IMR-90 (cell line): ENCODE results near the gene IQGAP2. TPM values are rescaled to one million over a fixed set of nuclear protein-coding genes. Genes with fewer than 3 reads are reported as not detected.

ENCODE experiments used
- ATAC-seq: fragments of 200-7000 bp; cut with Tn5 transposase; 2 replicates; pipeline ENCODE4 v1.9.1; 2020; ENCODE audit warnings: low read depth, mild to moderate bottlenecking, moderate library complexity
- BruUV-seq: library from RNA; stranded (reverse); fragments of 400-500 nt; replicated peaks from 2 replicates; lab custom pipeline; 2021; lab: Mats Ljungman, UMichigan
- CTCF ChIA-PET: fragments of 300-600 bp; formaldehyde crosslinking; extraction: SDS; loops from one replicate; lab custom pipeline; 2021; ENCODE audit warnings: antibody characterized with exemption; lab: Yijun Ruan, JAX
- POLR2A ChIA-PET: fragments of 300-600 bp; sonication (Branson Sonifier 250); formaldehyde crosslinking; loops from one replicate; lab custom pipeline; 2022; ENCODE audit warnings: antibody characterized with exemption; ENCODE audit not compliant: unreplicated experiment; lab: Charles Lee
- DNase-seq: peaks from one replicate; pipeline ENCODE4 v3.0.0; 2013
- H2AFZ ChIP-seq: replicated peaks from 2 replicates; pipeline ENCODE3; 2013; ENCODE audit warnings: low read length, mild to moderate bottlenecking; ENCODE audit not compliant: poor library complexity
- H2AK5ac ChIP-seq: 2 replicates; pipeline ENCODE4 v1.6.1; 2013; ENCODE audit warnings: low read depth, low read length, inconsistent platforms
- H2AK9ac ChIP-seq: replicated peaks from 2 replicates; pipeline ENCODE3; 2013; ENCODE audit warnings: mild to moderate bottlenecking, low read depth, low read length, moderate library complexity; ENCODE audit not compliant: poor library complexity
- H2BK120ac ChIP-seq: 2 replicates; pipeline ENCODE4 v1.6.1; 2013; ENCODE audit warnings: low read depth, low read length, inconsistent platforms
- H2BK15ac ChIP-seq: 3 replicates; pipeline ENCODE4 v1.6.1; 2013; ENCODE audit warnings: low read depth, low read length, inconsistent platforms
- H2BK20ac ChIP-seq: 2 replicates; pipeline ENCODE4 v1.6.1; 2013; ENCODE audit warnings: low read depth, mild to moderate bottlenecking, inconsistent platforms, low read length, moderate library complexity
- H2BK5ac ChIP-seq: 2 replicates; pipeline ENCODE4 v1.6.1; 2013; ENCODE audit warnings: mild to moderate bottlenecking, low read depth, low read length, inconsistent platforms; ENCODE audit not compliant: poor library complexity, severe bottlenecking
- H3K14ac ChIP-seq: replicated peaks from 2 replicates; pipeline ENCODE4 v1.6.1; 2013; ENCODE audit warnings: low read depth, low read length, inconsistent platforms
- H3K18ac ChIP-seq: 2 replicates; pipeline ENCODE4 v1.6.1; 2013; ENCODE audit warnings: low read depth, low read length, control low read depth
- H3K23ac ChIP-seq: 2 replicates; pipeline ENCODE4 v1.6.1; 2013; ENCODE audit warnings: low read depth, low read length, inconsistent platforms
- H3K27ac ChIP-seq: 2 replicates; pipeline ENCODE4 v1.5.1; 2013; ENCODE audit warnings: mild to moderate bottlenecking, control low read depth, low read length; ENCODE audit not compliant: insufficient read depth
- H3K27me3 ChIP-seq: 2 replicates; pipeline ENCODE4 v1.6.1; 2013; ENCODE audit warnings: low read length; ENCODE audit not compliant: control insufficient read depth, insufficient read depth
- H3K36me3 ChIP-seq: 2 replicates; pipeline ENCODE4 v1.6.1; 2013; ENCODE audit warnings: low read length, mixed read lengths; ENCODE audit not compliant: control insufficient read depth, insufficient read depth
- H3K4ac ChIP-seq: 2 replicates; pipeline ENCODE4 v1.6.1; 2013; ENCODE audit warnings: low read depth, low read length, inconsistent platforms
- H3K4me1 ChIP-seq: 2 replicates; pipeline ENCODE4 v1.6.1; 2013; ENCODE audit warnings: low read length, mixed read lengths; ENCODE audit not compliant: control insufficient read depth, insufficient read depth
- H3K4me2 ChIP-seq: 2 replicates; pipeline ENCODE4 v1.6.1; 2013; ENCODE audit warnings: low read depth, mild to moderate bottlenecking, control low read depth, low read length, moderate library complexity
- H3K4me3 ChIP-seq: 2 replicates; pipeline ENCODE4 v1.5.1; 2013; ENCODE audit warnings: low read depth, mild to moderate bottlenecking, control low read depth, low read length, moderate library complexity; ENCODE audit not compliant: insufficient read depth
- H3K56ac ChIP-seq: 2 replicates; pipeline ENCODE4 v1.6.1; 2013; ENCODE audit warnings: low read length, inconsistent platforms; ENCODE audit not compliant: insufficient read depth; ENCODE audit errors: extremely low read depth
- H3K79me1 ChIP-seq, 2 experiments: 2 replicates each; pipeline ENCODE4 v1.6.1; 2013; ENCODE audit warnings: low read length in 2 of 2, inconsistent platforms in 1 of 2, low read depth in 1 of 2
- H3K9ac ChIP-seq: 2 replicates; pipeline ENCODE4 v1.6.1; 2013; ENCODE audit warnings: low read depth, low read length, control low read depth
- H3K9me1 ChIP-seq: 2 replicates; pipeline ENCODE4 v1.6.1; 2013; ENCODE audit warnings: low read length, inconsistent platforms; ENCODE audit not compliant: insufficient read depth
- H3K9me3 ChIP-seq: 2 replicates; pipeline ENCODE4 v1.6.1; 2013; ENCODE audit warnings: low read length; ENCODE audit not compliant: control insufficient read depth, insufficient read depth
- H4K20me1 ChIP-seq: 2 replicates; pipeline ENCODE4 v1.6.1; 2013; ENCODE audit warnings: low read length, inconsistent platforms; ENCODE audit not compliant: insufficient read depth
- H4K5ac ChIP-seq: 2 replicates; pipeline ENCODE4 v1.6.1; 2013; ENCODE audit warnings: mild to moderate bottlenecking, low read depth, low read length, control low read depth
- H4K8ac ChIP-seq, 2 experiments: 2 replicates each; pipeline ENCODE4 v1.6.1; 2013; ENCODE audit warnings: low read depth in 2 of 2, low read length in 2 of 2, control low read depth in 1 of 2, inconsistent platforms in 1 of 2
- H4K91ac ChIP-seq: 2 replicates; pipeline ENCODE4 v1.6.1; 2013; ENCODE audit warnings: low read depth, low read length, inconsistent platforms; ENCODE audit not compliant: insufficient read depth
- BHLHE40 ChIP-seq: fragments of 150-350 bp; IDR thresholded peaks from 2 replicates; pipeline ENCODE4 v1.6.1; 2016; ENCODE audit warnings: mild to moderate bottlenecking, low read depth, low read length
- CEBPB ChIP-seq: IDR thresholded peaks from 2 replicates; pipeline ENCODE4 v1.6.1; 2012; ENCODE audit warnings: low read depth, low read length, improper control_type of control experiment
- CHD1 ChIP-seq: IDR thresholded peaks from 2 replicates; pipeline ENCODE4 v1.6.1; 2012; ENCODE audit warnings: low read depth, low read length, improper control_type of control experiment
- FOS ChIP-seq: fragments of 150-350 bp; IDR thresholded peaks from 2 replicates; pipeline ENCODE4 v1.6.1; 2016; ENCODE audit warnings: low read depth, low read length
- MAFK ChIP-seq: IDR thresholded peaks from 2 replicates; pipeline ENCODE4 v1.6.1; 2012; ENCODE audit warnings: low read depth, low read length, improper control_type of control experiment
- MAZ ChIP-seq: IDR thresholded peaks from 2 replicates; pipeline ENCODE4 v1.6.1; 2012; ENCODE audit warnings: low read depth, mild to moderate bottlenecking, low read length, improper control_type of control experiment, moderate library complexity, borderline replicate concordance
- NFE2L2 ChIP-seq: fragments of 150-350 bp; IDR thresholded peaks from 2 replicates; pipeline ENCODE4 v1.6.1; 2016; ENCODE audit warnings: low read depth, mild to moderate bottlenecking, low read length
- POLR2A ChIP-seq: IDR thresholded peaks from 2 replicates; pipeline ENCODE4 v1.6.1; 2012; ENCODE audit warnings: mild to moderate bottlenecking, low read depth, low read length
- RAD21 ChIP-seq: IDR thresholded peaks from 2 replicates; pipeline ENCODE4 v1.6.1; 2012; ENCODE audit warnings: low read length, improper control_type of control experiment
- RCOR1 ChIP-seq: IDR thresholded peaks from 2 replicates; pipeline ENCODE4 v1.6.1; 2012; ENCODE audit warnings: mild to moderate bottlenecking, low read length, improper control_type of control experiment; ENCODE audit not compliant: insufficient replicate concordance
- RFX5 ChIP-seq: IDR thresholded peaks from 2 replicates; pipeline ENCODE4 v1.8.0; 2012; ENCODE audit warnings: low read depth, mild to moderate bottlenecking, low read length, moderate library complexity
- SMC3 ChIP-seq: fragments of 150-350 bp; IDR thresholded peaks from 2 replicates; pipeline ENCODE4 v1.6.1; 2016; ENCODE audit warnings: low read depth, mild to moderate bottlenecking, antibody characterized with exemption, low read length, moderate library complexity
- WGBS, 2 experiments: methylation state at CpG; one replicate each; pipeline versions ENCODE4 v1.1.5 to v1.1.7; 2013; ENCODE audit warnings: missing lambda C conversion rate in 2 of 2; ENCODE audit not compliant: insufficient read length in 1 of 2; ENCODE audit errors: extremely low coverage in 2 of 2; 5-methylcytosine and 5-hydroxymethylcytosine counted together
- dilution Hi-C: fragments of 300-500 bp; cut with HindIII; formaldehyde crosslinking; loops from one replicate; pipeline ENCODE4 v1.14.3; 2018; ENCODE audit warnings: low sequenced_read_pairs; ENCODE audit not compliant: unreplicated experiment
- in situ Hi-C: fragments of 300-500 bp; cut with MboI; formaldehyde crosslinking; loops from 3 replicates; pipeline ENCODE4 v1.14.3; 2019; ENCODE audit warnings: low sequenced_read_pairs, inconsistent platforms, mixed read lengths
- intact Hi-C: fragments of 100-400 bp; cut with micrococcal nuclease; formaldehyde crosslinking; loops from 2 replicates; pipeline ENCODE4 v1.10.0; 2022
- polyA plus RNA-seq, 3 experiments: library from polyadenylated mRNA; depleted of rRNA; stranded (reverse); fragments of >200 nt; gene quantifications; 2 replicates each; pipeline ENCODE4 v1.2.3, GENCODE V29; 2012; ENCODE audit warnings: low replicate concordance in 1 of 3
- total RNA-seq: library from RNA; depleted of rRNA; stranded (reverse); fragments of >200 nt; gene quantifications from 2 replicates; pipeline ENCODE4 v1.2.3, GENCODE V29; 2012
- TF ChIP-seq, protein P1 (sequence below): fragments of 150-350 bp; IDR thresholded peaks from 2 replicates; pipeline ENCODE4 v1.6.1; 2017; ENCODE audit warnings: mild to moderate bottlenecking, antibody characterized with exemption, low read length, low read depth
- TF ChIP-seq, protein P2 (sequence below): conservative IDR thresholded peaks from 2 replicates; pipeline ENCODE4 v1.5.1; 2012; ENCODE audit warnings: mild to moderate bottlenecking, low read depth, low read length, improper control_type of control experiment

IQGAP2 gene
- total and polyA plus RNA-seq, 2 of the 4 experiments (the other 2 are of a cell fraction): 0.21 to 0.36 TPM

DNA sequence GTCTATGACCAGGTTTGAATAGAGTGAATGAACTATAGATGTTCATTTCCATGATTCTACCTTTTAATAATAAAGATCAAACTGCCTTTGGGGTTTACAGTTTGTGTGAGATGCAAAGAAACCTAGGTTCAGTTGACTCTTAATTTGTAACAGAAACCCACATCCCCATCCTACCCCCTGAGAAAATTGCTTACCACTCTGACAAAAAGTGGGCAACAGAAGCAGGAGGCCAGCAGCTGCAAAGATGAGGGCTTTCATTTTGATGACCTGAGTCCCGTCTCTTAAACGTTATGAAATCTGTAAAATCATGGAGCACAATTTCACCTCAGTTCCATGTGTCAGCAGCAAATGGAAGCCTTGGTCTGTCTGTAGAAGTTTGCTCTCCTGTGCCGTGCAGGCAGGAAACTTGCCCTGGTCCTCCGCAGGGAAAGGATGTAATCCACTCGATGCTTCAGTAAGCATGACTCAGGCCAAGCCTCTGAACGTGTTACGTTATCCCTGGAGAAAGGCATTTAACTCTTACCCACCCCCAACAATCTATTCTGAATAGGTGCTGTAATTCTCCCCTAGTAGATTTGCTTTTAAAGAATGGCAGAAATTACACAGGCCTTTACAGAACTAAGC lies 220.0 kb downstream of the IQGAP2 start, which contains the start of gene F2RL2:
TSS of gene F2RL2 (minus strand) at position 431 of the 624 bp plus-strand sequence. CDS start at position 258, 173 bp downstream.
- H2BK15ac ChIP-seq: peak within 1 kb of the TSS; percentile 98; the same call in 2 of the 3 replicates
- H4K20me1 ChIP-seq: no peaks in the 10 kb centered on the region
- CTCF ChIA-PET: no interaction called here
- no peaks in the 10 kb centered on the region for H3K9me3 ChIP-seq
- in situ Hi-C loops (no loop called here), intact Hi-C loops (loop anchor here (5.0 kb wide), 1 partner anchor 94 kb away; the partner anchor contains the start of gene F2R), dilution Hi-C loops (no loop called here)
- peak within 1 kb of the TSS; percentile 71 for H3K4me2 ChIP-seq
- peak within 1 kb of the TSS; percentile 89 for H2AFZ ChIP-seq
- no peaks in the 10 kb centered on the region for H3K27me3 ChIP-seq
- POLR2A ChIA-PET: no interaction called here
- ATAC-seq: peak; percentile 97
- TSS peak; percentile 61 for BruUV-seq
- 0% methylated on average over 2 of the region's 7 CpGs; no CpG with 5 or more reads in 1 of the 2 experiments for WGBS, 2 experiments
- H3K4me1 ChIP-seq: peaks cover 4% of the 10 kb centered on the region; the same call in 1 of the 2 replicates
- H3K79me1 ChIP-seq: peaks cover 0 to 17% of the 10 kb centered on the region in 2 experiments; a peak in 1 of 4 replicates
- peak within 1 kb of the TSS; percentile 31 to 74; a peak in 3 of 4 replicates for H4K8ac ChIP-seq
- peak within 1 kb of the TSS; percentile 93 for H4K91ac ChIP-seq
- peak within 1 kb of the TSS; percentile 100 for H3K23ac ChIP-seq
- H4K5ac ChIP-seq: peak within 1 kb of the TSS; percentile 70
- H3K27ac ChIP-seq: peak within 1 kb of the TSS; percentile 89
- no peaks in the 10 kb centered on the region; the same call in 1 of the 2 replicates for H3K9me1 ChIP-seq
- H2BK20ac ChIP-seq: peak within 1 kb of the TSS; percentile 99
- H3K4ac ChIP-seq: peak within 1 kb of the TSS; percentile 92
- peak within 1 kb of the TSS; percentile 71 for H2AK5ac ChIP-seq
- H3K36me3 ChIP-seq: peaks cover 2% of the 10 kb centered on the region
- peak within 1 kb of the TSS; percentile 88 for H3K9ac ChIP-seq
- peak; percentile 93 for DNase-seq
- peak within 1 kb of the TSS; percentile 99 for H3K14ac ChIP-seq
- H3K4me3 ChIP-seq: peak within 1 kb of the TSS; percentile 44
- H2AK9ac ChIP-seq: peak within 1 kb of the TSS; percentile 77
- peak within 1 kb of the TSS; percentile 92 for H2BK5ac ChIP-seq
- peak within 1 kb of the TSS; percentile 82 for H3K18ac ChIP-seq
- H3K56ac ChIP-seq: 0 out of 2 replicates have a peak within 1 kb of the TSS, but pooled peaks have one; percentile 66
- peak within 1 kb of the TSS; percentile 99 for H2BK120ac ChIP-seq
- TF ChIP-seq CEBPB (peak; percentile 72), RCOR1 (no peak), BHLHE40 (no peak), RAD21 (no peak), MAZ (no peak), FOS (peak; percentile 53; the same call in 1 of the 2 replicates), RFX5 (no peak), CHD1 (no peak), SMC3 (no peak), NFE2L2 (peak; percentile 95), MAFK (peak; percentile 43; the same call in 1 of the 2 replicates), POLR2A (peak; percentile 76; the same call in 1 of the 2 replicates)
- TF ChIP-seq, protein P1, sequence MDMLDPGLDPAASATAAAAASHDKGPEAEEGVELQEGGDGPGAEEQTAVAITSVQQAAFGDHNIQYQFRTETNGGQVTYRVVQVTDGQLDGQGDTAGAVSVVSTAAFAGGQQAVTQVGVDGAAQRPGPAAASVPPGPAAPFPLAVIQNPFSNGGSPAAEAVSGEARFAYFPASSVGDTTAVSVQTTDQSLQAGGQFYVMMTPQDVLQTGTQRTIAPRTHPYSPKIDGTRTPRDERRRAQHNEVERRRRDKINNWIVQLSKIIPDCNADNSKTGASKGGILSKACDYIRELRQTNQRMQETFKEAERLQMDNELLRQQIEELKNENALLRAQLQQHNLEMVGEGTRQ: no peak
- TF ChIP-seq, protein P2, sequence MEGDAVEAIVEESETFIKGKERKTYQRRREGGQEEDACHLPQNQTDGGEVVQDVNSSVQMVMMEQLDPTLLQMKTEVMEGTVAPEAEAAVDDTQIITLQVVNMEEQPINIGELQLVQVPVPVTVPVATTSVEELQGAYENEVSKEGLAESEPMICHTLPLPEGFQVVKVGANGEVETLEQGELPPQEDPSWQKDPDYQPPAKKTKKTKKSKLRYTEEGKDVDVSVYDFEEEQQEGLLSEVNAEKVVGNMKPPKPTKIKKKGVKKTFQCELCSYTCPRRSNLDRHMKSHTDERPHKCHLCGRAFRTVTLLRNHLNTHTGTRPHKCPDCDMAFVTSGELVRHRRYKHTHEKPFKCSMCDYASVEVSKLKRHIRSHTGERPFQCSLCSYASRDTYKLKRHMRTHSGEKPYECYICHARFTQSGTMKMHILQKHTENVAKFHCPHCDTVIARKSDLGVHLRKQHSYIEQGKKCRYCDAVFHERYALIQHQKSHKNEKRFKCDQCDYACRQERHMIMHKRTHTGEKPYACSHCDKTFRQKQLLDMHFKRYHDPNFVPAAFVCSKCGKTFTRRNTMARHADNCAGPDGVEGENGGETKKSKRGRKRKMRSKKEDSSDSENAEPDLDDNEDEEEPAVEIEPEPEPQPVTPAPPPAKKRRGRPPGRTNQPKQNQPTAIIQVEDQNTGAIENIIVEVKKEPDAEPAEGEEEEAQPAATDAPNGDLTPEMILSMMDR: no peak
